Measurements from ENCODE around the gene FLOT1. TPM values are rescaled to one million over a fixed set of nuclear protein-coding genes. Genes with fewer than 3 reads are reported as not detected.

FLOT1 gene
- total and polyA plus RNA-seq, 2 of the 13 experiments (the other 11 are each of a cell fraction or from before 2014, with no cell fraction given) = 82.3 to 130 TPM

DNA sequence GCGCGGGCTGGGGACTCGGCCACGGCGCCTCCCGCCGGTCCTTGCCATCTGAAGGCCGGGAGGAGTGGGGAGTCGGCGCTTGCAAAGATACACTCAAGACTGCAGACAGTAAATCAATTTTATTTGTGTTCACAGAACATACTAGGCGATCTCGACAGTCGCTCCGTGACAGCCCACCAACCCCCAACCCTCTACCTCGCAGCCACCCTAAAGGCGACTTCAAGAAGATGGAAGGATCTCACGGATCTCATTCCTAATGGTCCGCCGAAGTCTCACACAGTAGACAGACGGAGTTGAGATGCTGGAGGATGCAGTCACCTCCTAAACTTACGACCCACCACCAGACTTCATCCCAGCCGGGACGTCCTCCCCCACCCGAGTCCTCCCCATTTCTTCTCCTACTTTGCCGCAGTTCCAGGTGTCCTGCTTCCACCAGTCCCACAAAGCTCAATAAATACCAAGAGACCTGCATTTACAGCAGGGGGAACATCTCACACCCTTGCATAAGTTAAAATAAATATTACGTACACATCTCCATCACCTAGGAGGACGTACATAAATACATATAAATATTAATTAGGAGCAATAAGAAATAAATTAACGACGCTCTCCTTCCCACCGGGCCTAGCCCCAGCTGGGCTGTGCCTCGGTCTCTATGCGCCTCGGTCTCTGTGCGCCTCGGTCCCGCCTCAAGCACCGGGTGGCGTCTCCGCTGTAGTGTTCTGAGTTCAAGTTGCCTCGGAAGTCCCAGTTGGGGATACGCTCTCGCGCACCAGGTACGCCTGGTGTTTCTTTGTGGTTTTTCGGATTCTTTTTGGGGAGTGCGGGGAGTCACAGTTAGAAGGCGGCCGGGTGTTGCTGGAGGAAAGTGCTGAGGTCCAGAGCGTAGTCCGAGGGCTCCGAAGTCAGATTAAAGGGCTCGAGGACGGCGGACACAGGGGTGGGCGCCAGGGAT lies 889 bp upstream of the FLOT1 start (continued):
- TF ChIP-seq, protein P1, sequence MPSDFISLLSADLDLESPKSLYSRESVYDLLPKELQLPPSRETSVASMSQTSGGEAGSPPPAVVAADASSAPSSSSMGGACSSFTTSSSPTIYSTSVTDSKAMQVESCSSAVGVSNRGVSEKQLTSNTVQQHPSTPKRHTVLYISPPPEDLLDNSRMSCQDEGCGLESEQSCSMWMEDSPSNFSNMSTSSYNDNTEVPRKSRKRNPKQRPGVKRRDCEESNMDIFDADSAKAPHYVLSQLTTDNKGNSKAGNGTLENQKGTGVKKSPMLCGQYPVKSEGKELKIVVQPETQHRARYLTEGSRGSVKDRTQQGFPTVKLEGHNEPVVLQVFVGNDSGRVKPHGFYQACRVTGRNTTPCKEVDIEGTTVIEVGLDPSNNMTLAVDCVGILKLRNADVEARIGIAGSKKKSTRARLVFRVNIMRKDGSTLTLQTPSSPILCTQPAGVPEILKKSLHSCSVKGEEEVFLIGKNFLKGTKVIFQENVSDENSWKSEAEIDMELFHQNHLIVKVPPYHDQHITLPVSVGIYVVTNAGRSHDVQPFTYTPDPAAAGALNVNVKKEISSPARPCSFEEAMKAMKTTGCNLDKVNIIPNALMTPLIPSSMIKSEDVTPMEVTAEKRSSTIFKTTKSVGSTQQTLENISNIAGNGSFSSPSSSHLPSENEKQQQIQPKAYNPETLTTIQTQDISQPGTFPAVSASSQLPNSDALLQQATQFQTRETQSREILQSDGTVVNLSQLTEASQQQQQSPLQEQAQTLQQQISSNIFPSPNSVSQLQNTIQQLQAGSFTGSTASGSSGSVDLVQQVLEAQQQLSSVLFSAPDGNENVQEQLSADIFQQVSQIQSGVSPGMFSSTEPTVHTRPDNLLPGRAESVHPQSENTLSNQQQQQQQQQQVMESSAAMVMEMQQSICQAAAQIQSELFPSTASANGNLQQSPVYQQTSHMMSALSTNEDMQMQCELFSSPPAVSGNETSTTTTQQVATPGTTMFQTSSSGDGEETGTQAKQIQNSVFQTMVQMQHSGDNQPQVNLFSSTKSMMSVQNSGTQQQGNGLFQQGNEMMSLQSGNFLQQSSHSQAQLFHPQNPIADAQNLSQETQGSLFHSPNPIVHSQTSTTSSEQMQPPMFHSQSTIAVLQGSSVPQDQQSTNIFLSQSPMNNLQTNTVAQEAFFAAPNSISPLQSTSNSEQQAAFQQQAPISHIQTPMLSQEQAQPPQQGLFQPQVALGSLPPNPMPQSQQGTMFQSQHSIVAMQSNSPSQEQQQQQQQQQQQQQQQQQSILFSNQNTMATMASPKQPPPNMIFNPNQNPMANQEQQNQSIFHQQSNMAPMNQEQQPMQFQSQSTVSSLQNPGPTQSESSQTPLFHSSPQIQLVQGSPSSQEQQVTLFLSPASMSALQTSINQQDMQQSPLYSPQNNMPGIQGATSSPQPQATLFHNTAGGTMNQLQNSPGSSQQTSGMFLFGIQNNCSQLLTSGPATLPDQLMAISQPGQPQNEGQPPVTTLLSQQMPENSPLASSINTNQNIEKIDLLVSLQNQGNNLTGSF (CRISPR knock-in tag; IDR thresholded peaks at IDR 0.05) = no peak
- TF ChIP-seq SNAPC2 (CRISPR knock-in tag; IDR thresholded peaks at IDR 0.05) = no peak
- TF ChIP-seq, protein P2, sequence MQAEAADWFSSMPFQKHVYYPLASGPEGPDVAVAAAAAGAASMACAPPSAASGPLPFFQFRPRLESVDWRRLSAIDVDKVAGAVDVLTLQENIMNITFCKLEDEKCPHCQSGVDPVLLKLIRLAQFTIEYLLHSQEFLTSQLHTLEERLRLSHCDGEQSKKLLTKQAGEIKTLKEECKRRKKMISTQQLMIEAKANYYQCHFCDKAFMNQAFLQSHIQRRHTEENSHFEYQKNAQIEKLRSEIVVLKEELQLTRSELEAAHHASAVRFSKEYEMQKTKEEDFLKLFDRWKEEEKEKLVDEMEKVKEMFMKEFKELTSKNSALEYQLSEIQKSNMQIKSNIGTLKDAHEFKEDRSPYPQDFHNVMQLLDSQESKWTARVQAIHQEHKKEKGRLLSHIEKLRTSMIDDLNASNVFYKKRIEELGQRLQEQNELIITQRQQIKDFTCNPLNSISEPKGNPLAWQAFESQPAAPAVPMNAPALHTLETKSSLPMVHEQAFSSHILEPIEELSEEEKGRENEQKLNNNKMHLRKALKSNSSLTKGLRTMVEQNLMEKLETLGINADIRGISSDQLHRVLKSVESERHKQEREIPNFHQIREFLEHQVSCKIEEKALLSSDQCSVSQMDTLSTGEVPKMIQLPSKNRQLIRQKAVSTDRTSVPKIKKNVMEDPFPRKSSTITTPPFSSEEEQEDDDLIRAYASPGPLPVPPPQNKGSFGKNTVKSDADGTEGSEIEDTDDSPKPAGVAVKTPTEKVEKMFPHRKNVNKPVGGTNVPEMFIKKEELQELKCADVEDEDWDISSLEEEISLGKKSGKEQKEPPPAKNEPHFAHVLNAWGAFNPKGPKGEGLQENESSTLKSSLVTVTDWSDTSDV (CRISPR knock-in tag; IDR thresholded peaks at IDR 0.05) = no peak
- no peak for TF ChIP-seq HNF4A (CRISPR knock-in tag; IDR thresholded peaks at IDR 0.05)
- no peak for TF ChIP-seq ZNF562 (CRISPR knock-in tag; IDR thresholded peaks at IDR 0.05; ENCODE audit: borderline replicate concordance)
- TF ChIP-seq ZFP37 (CRISPR knock-in tag; IDR thresholded peaks at IDR 0.05; ENCODE audit: borderline replicate concordance) = no peak; the same call in 1 of the 2 replicates
- TF ChIP-seq ZNF260 (CRISPR knock-in tag; IDR thresholded peaks at IDR 0.05; ENCODE audit: borderline replicate concordance, low read depth) = no peak
- TF ChIP-seq ZNF598 (CRISPR knock-in tag; IDR thresholded peaks at IDR 0.05; ENCODE audit: borderline replicate concordance) = no peak
- TF ChIP-seq ZNF367 (CRISPR knock-in tag; IDR thresholded peaks at IDR 0.05; ENCODE audit: borderline replicate concordance) = no peak
- peak; percentile 19; the same call in 1 of the 2 replicates for TF ChIP-seq KDM3A (CRISPR knock-in tag; IDR thresholded peaks at IDR 0.05; ENCODE audit: low read depth)
- TF ChIP-seq KDM1A (CRISPR knock-in tag; IDR thresholded peaks at IDR 0.05) = no peak
- TF ChIP-seq, protein P3, sequence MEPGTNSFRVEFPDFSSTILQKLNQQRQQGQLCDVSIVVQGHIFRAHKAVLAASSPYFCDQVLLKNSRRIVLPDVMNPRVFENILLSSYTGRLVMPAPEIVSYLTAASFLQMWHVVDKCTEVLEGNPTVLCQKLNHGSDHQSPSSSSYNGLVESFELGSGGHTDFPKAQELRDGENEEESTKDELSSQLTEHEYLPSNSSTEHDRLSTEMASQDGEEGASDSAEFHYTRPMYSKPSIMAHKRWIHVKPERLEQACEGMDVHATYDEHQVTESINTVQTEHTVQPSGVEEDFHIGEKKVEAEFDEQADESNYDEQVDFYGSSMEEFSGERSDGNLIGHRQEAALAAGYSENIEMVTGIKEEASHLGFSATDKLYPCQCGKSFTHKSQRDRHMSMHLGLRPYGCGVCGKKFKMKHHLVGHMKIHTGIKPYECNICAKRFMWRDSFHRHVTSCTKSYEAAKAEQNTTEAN (CRISPR knock-in tag; conservative IDR thresholded peaks at IDR 0.05) = peak; percentile 14; the same call in 1 of the 2 replicates
